HG03354 (cell line): ENCODE results near the gene GABRR2.
"Not testable (repeated sequence)": the region's sequence is repeated elsewhere in the genome, so short reads cannot be mapped to it uniquely, and the experiment has no call there.

Experiments used
- ATAC-seq: cut with Tn5 transposase; IDR thresholded peaks from one replicate; pipeline ENCODE4 v1.9.1; 2021; ENCODE audit warnings: mild to moderate bottlenecking; ENCODE audit not compliant: unreplicated experiment, poor library complexity, severe bottlenecking

Gene GABRR2

GRCh38 chr6:89297695-89298351 is 17.3 kb downstream of the GABRR2 start:
- peak; percentile 95 for ATAC-seq

DNA sequence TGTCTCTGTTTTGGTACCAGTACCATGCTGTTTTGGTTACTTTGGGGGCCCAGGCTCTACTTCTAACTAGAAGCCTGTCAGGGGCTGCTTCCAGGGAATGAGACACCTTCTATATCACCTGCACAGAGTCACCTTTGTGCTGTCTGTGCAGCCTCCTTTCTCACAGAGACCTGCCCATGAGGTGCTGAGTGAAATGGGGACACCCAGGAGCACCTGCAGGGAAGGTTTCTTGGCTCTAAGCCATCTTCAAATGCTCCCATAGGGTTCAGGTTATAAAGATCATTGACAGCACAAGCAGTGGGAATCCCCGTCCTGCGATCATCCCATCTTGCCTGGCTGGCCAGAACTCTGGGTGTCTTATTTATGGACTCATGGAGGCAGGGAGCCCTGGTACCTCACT is 19.1 kb downstream of the GABRR2 start:
- ATAC-seq, result no peak

DNA sequence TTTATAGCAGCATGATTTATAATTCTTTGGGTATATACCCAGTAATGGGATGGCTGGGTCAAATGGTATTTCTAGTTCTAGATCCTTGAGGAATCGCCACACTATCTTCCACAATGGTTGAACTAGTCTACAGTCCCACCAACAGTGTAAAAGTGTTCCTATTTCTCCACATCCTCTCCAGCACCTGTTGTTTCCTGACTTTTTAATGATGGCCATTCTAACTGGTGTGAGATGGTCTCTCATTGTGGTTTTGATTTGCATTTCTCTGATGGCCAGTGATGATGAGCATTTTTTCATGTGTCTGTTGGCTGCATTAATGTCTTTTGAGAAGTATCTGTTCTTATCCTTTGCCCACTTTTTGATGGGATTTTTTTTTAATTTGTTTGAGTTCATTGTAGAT is 20.0 kb downstream of the GABRR2 start:
- not testable (repeated sequence) for ATAC-seq

GRCh38 chr6:89291256-89291819 is 23.8 kb downstream of the GABRR2 start:
- no peak for ATAC-seq

- no peak for ATAC-seq
These were observed 24.5 kb downstream of the GABRR2 start for GRCh38 chr6:89290401-89291155.

DNA sequence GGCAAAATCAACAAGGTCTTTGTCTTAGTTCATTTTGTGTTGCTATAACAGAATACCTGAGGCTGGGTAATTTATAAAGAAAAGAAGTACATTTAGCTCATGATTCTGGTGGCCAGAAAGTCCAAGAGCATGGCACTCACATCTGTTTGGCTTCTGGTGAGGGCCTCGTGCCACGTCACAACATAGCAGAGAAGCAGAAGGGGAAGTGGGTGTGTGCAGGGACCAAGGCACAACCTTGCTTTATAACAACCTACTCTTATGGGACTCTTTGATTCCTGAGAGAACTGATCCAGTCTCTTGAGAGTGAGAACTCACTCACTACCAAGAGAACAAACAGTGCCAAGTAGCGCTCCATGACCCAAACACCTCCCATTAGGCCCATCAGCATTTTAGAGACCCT is 25.4 kb downstream of the GABRR2 start:
- ATAC-seq, result no peak

DNA sequence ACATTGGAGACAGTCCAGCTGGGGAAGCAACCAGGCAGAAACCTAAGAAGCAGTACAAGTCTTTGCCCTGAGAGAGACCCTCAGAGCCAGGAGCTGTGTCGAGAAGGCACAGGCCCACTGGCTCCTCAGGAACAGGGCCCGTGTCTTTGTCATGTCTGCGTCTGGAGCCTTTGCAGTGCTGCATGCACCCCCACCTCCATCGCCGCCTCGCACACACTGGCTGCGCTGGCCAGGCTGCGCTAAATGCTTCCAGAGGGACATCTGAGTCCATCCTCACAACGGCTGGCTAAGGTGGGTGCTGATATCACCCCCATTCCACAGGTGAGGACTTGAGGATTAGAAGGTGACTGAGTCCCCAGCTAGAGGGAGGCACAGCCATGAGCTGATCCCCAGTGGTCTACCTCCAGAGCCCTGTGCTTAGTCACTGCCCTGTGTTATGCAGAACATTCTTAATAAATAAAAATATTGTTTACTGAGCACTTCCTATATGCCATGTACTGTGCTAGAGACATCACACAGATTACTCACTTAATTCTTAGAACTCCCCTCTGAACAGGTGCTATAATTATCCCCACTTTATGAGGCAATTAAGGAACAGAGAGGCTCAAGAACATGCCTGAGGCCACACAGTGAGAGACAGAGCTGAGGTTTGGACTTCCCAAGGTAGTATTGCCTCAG is 27.6 kb downstream of the GABRR2 start:
- ATAC-seq, result no peak

DNA sequence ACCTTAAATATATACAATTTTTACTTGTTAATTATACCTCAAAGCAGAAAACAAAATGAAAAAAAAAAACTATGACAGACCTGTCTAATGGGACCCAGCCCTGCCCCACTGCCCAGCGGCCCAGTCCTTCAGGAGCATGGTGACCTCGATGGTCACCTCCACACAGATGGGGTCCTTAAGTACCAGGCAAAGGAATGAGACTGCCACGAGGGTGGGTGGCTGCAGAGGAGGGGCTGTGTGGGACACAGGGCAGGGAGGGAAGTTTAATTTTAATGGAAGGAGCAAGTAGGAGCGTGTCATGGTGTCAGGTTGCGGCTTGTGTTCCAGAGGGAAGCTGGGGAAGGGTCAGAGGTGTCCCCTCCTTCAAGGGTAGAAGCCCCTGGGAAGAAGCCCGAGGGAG is 28.6 kb downstream of the GABRR2 start:
- ATAC-seq, result no peak

DNA sequence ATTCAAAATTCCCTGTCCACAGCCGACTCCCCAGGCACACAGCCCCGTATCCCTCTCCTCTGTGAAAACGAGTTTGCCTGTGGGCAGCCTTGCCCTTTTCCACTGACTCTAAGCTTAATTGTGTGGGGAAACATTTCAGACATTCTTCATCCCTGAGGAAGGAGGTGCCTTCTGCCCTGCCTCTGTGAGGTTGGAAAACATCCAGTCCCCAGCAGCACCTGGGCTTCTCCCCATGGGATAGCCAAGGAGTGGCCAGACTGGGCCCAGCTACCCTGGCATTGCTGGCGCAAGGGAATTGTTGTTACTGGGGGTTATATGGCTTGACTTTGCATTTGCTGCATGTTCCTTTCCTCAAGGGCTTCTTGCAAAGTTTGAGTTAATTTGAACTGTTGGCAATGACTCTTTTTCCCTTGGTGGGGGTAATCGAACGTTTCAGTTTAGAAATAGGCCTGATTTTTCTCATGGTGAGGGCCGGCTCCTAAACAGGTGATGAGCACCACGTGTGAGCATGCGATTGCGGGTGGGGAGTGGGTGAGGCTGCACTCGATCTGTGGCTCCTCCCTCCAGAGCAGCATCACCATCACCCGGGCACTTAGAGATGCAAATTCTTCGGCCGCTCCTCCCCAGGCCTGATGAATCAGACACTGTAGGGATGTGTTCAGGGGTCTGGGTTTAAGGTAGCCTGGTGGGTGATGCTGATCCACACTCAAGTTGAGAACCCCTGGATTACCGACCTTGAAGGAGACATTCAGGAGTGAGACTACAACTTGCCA is 29.9 kb downstream of the GABRR2 start:
- ATAC-seq, result no peak

GRCh38 chr6:89284081-89284480 is 31.0 kb downstream of the GABRR2 start:
- ATAC-seq, result no peak

- ATAC-seq, result no peak
These were observed 32.4 kb downstream of the GABRR2 start for GRCh38 chr6:89282749-89283148.

DNA sequence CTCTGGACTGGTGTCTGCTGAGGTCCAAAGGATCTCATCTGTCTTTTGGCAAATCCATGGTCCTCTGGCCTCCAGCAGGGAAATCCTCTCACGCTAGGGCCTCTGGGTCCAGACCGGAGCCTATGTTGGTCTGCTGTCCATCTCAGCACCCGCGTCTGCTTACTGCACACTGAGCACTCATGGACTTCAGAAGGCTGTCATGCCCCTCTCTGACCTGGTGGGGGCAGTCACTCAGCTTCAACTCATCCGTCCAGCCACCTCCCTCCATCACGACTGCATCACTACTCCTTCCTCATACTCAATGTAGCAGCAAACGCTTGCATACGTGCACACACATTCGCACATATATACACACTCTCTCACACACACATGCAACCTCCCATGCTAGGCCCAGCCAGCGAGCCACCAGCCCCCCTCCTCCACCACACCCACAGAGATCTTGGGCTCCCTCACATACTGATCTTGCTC is 33.3 kb downstream of the GABRR2 start:
- peak; percentile 98 for ATAC-seq

GRCh38 chr6:89278956-89279355 is 36.1 kb downstream of the GABRR2 start:
- no peak for ATAC-seq

DNA sequence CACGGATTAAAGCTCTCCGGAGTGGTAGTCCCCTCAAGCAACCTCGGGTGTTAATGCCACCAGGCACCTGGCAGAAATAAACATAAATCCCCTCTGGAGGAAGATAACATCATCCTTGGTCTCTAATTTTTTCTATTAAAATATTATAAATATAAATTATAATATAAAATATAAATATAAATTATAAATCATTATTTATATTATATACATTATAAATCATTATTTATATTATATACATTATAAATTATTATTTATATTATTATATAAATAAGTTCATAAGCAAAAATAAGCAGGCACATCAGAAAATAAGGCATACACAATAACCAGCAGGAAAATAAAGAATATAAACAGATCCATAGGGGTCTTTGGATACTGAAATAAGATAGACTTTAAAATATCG is 39.2 kb downstream of the GABRR2 start:
- ATAC-seq, result no peak

GRCh38 chr6:89273816-89274215 is 41.3 kb downstream of the GABRR2 start:
- ATAC-seq, result no peak

DNA sequence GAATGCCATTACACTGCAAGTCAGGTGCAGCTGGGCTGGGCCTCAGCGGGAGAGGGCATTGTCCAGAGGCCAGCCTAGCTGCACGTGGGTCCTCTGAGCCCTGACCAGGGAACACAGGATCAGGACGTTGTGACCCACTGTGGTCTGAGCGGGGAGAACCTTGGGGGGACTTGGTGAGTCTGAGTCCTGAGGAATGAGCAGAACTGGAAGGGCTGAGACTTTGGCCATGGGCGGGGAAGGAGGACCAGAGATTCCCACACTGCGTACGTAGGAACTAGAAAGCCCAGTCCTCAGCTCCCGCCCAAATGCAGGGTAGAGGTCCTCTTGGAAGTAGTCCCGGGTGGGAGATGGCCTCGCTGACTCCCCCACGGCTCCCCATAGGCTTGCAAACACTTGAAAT is 42.5 kb downstream of the GABRR2 start:
- ATAC-seq, result no peak

GRCh38 chr6:89270951-89271721 is 44.0 kb downstream of the GABRR2 start:
- ATAC-seq, result peak; percentile 60

DNA sequence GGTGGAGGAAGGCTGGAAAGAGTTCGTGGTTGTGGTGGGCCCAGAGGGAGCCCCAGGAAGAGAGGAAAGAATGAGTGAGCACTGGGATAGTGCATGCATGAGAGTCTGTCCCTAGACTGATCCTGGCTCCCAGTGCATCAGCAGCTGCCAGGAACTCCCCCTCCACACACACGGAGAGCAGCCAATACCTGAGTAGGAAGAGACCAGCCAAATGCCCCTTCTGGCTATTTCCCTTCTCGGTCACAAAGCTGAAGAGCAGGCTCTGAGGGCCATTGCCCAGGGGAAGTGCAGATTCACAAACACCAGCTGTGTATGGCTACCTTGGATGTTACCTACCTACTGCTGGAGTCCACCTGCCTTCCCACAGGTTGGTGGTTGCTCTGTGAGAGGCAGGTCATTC is 45.1 kb downstream of the GABRR2 start:
- ATAC-seq, result no peak

DNA sequence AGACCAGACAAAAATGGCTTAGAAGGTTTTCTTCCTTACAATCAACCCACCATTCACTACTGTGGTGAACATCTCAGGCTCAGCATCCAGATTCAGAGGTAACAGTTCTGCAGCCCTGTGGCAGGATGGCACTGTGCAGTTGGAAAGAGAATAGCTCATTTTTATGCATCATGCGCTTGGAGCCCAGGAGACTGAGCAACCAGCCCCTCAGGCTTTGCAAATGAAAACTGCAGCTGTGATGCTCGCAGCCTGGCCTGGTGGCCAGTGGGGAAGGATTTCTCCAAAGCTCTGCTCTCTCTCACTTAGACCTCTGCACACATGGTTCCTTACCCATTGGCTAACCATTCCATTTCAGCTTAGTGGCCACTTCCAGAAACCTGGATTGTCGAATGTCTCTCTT is 45.8 kb downstream of the GABRR2 start:
- no peak for ATAC-seq
